HEK293 (cell line): ENCODE data around the gene GBX2.
A peak's percentile ranks its signal among the peaks of the same experiment; 100 is the strongest.

Experiments
- SP2 ChIP-seq: fragments of 450-650 bp; formaldehyde crosslinking; IDR thresholded peaks from 2 replicates; pipeline ENCODE4 v1.5.1; 2016; ENCODE audit warnings: missing biosample characterization, missing genetic modification characterization
- TCF7L2 ChIP-seq: IDR thresholded peaks from 2 replicates; pipeline ENCODE4 v1.6.1; 2011; ENCODE audit warnings: low read depth, mild to moderate bottlenecking, inconsistent platforms, low read length, moderate library complexity, borderline replicate concordance
- TRIM28 ChIP-seq: IDR thresholded peaks from 2 replicates; pipeline ENCODE4 v1.6.1; 2011; ENCODE audit warnings: low read length, control low read depth, borderline replicate concordance
- ZBTB21 ChIP-seq: fragments of 450-650 bp; formaldehyde crosslinking; IDR thresholded peaks from 2 replicates; pipeline ENCODE4 v1.5.1; 2017; ENCODE audit warnings: missing biosample characterization, missing genetic modification characterization
- ZNF114 ChIP-seq: fragments of 450-650 bp; formaldehyde crosslinking; IDR thresholded peaks from 2 replicates; pipeline ENCODE4 v1.5.0; 2017; ENCODE audit warnings: missing biosample characterization, missing genetic modification characterization
- ZNF138 ChIP-seq: fragments of 450-650 bp; formaldehyde crosslinking; IDR thresholded peaks from 2 replicates; pipeline ENCODE4 v1.5.1; 2016; ENCODE audit warnings: missing biosample characterization, missing genetic modification characterization, borderline replicate concordance
- ZNF239 ChIP-seq: fragments of 450-650 bp; formaldehyde crosslinking; IDR thresholded peaks from 2 replicates; pipeline ENCODE4 v1.5.1; 2016; ENCODE audit warnings: missing biosample characterization, missing genetic modification characterization
- ZNF274 ChIP-seq, 2 experiments: fragments of 200-500 bp in 1 of 2; fragments of 450-650 bp in 1 of 2; sonication (Bioruptor generic) in 1 of 2; formaldehyde crosslinking in 1 of 2; IDR thresholded peaks; 2 replicates each; pipeline versions ENCODE4 v1.5.1 to v1.6.1; 2014 to 2016; ENCODE audit warnings: borderline replicate concordance in 1 of 2, inconsistent platforms in 1 of 2, low read length in 1 of 2, missing biosample characterization in 1 of 2, missing genetic modification characterization in 1 of 2
- ZNF658 ChIP-seq: fragments of 450-650 bp; formaldehyde crosslinking; IDR thresholded peaks from 2 replicates; pipeline ENCODE4; 2016; ENCODE audit warnings: missing biosample characterization, missing genetic modification characterization
- TF ChIP-seq, protein P1 (sequence below): fragments of 450-650 bp; formaldehyde crosslinking; IDR thresholded peaks from 2 replicates; pipeline ENCODE4 v1.5.1; 2016; ENCODE audit warnings: missing biosample characterization, missing genetic modification characterization
- TF ChIP-seq, protein P2 (sequence below): fragments of 450-650 bp; formaldehyde crosslinking; IDR thresholded peaks from 2 replicates; pipeline ENCODE4 v1.5.1; 2016; ENCODE audit warnings: missing biosample characterization, missing genetic modification characterization, low read depth
- TF ChIP-seq, protein P3 (sequence below): fragments of 450-650 bp; formaldehyde crosslinking; IDR thresholded peaks from 2 replicates; pipeline ENCODE4 v1.5.1; 2016; ENCODE audit warnings: missing biosample characterization, missing genetic modification characterization
- TF ChIP-seq, protein P4 (sequence below): fragments of 450-650 bp; IDR thresholded peaks from 2 replicates; pipeline ENCODE4 v1.5.1; 2018; ENCODE audit warnings: missing biosample characterization, mild to moderate bottlenecking, missing genetic modification characterization

DNA sequence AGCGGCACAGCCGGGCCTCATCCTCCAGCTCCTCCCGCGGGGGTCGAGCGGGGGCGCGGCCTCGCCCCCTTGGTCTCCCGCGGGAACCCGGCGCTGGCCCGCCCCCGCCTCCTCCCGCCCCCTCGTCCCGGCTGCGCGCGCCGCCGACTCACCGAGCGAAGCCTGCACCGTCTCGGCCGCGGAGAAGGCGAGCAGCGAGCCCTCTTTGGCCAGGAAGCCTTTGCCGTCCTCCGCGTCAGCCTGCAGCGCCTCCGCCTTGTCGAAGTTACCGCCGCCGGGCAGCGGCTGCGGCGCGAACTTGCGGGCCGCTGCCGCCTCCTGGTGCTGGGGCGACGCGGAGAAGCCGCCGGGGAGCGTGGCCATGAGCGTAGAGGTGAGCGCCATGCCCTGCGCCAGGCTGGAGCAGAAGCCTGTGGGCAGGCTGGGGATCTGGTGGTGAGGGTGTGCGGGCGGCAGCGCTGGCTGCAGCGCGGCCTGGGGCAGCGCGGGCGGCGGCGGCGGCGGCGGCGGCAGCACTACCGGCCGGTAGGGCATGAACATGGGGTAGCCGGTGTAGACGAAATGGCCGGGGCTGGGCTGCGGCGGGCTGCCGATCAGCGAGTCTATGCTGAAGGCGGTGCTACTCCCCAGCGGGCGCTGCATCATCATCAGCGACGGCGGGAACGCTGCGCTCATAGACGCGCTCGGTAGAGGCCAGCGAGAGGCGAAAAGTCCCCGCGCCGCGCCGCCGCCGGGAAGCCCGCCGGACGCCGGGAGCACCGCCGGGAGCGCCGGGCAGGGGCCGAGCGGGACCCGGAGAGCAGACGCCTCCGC lies 683 bp downstream of the GBX2 start:
- TF ChIP-seq SP2 (tag by site-specific recombination): peak; percentile 15; the same call in 1 of the 2 replicates
- TF ChIP-seq TCF7L2: no peak
- TF ChIP-seq ZBTB21: no peak
- TF ChIP-seq TRIM28: no peak
- TF ChIP-seq, protein P1, sequence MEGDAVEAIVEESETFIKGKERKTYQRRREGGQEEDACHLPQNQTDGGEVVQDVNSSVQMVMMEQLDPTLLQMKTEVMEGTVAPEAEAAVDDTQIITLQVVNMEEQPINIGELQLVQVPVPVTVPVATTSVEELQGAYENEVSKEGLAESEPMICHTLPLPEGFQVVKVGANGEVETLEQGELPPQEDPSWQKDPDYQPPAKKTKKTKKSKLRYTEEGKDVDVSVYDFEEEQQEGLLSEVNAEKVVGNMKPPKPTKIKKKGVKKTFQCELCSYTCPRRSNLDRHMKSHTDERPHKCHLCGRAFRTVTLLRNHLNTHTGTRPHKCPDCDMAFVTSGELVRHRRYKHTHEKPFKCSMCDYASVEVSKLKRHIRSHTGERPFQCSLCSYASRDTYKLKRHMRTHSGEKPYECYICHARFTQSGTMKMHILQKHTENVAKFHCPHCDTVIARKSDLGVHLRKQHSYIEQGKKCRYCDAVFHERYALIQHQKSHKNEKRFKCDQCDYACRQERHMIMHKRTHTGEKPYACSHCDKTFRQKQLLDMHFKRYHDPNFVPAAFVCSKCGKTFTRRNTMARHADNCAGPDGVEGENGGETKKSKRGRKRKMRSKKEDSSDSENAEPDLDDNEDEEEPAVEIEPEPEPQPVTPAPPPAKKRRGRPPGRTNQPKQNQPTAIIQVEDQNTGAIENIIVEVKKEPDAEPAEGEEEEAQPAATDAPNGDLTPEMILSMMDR (tag by site-specific recombination): peak; percentile 87
- TF ChIP-seq ZNF239 (tag by site-specific recombination): no peak
- TF ChIP-seq, protein P2, sequence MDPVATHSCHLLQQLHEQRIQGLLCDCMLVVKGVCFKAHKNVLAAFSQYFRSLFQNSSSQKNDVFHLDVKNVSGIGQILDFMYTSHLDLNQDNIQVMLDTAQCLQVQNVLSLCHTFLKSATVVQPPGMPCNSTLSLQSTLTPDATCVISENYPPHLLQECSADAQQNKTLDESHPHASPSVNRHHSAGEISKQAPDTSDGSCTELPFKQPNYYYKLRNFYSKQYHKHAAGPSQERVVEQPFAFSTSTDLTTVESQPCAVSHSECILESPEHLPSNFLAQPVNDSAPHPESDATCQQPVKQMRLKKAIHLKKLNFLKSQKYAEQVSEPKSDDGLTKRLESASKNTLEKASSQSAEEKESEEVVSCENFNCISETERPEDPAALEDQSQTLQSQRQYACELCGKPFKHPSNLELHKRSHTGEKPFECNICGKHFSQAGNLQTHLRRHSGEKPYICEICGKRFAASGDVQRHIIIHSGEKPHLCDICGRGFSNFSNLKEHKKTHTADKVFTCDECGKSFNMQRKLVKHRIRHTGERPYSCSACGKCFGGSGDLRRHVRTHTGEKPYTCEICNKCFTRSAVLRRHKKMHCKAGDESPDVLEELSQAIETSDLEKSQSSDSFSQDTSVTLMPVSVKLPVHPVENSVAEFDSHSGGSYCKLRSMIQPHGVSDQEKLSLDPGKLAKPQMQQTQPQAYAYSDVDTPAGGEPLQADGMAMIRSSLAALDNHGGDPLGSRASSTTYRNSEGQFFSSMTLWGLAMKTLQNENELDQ (tag by site-specific recombination): no peak
- TF ChIP-seq, protein P3, sequence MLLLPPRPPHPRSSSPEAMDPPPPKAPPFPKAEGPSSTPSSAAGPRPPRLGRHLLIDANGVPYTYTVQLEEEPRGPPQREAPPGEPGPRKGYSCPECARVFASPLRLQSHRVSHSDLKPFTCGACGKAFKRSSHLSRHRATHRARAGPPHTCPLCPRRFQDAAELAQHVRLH (tag by site-specific recombination): no peak
- no peak for TF ChIP-seq ZNF274 (IDR thresholded peaks at IDR 0.05; ENCODE audit: low read length)
- no peak for TF ChIP-seq ZNF274 (tag by site-specific recombination; IDR thresholded peaks at IDR 0.05; ENCODE audit: borderline replicate concordance)
- TF ChIP-seq ZNF138: no peak
- TF ChIP-seq ZNF114 (tag by site-specific recombination): no peak
- TF ChIP-seq, protein P4, sequence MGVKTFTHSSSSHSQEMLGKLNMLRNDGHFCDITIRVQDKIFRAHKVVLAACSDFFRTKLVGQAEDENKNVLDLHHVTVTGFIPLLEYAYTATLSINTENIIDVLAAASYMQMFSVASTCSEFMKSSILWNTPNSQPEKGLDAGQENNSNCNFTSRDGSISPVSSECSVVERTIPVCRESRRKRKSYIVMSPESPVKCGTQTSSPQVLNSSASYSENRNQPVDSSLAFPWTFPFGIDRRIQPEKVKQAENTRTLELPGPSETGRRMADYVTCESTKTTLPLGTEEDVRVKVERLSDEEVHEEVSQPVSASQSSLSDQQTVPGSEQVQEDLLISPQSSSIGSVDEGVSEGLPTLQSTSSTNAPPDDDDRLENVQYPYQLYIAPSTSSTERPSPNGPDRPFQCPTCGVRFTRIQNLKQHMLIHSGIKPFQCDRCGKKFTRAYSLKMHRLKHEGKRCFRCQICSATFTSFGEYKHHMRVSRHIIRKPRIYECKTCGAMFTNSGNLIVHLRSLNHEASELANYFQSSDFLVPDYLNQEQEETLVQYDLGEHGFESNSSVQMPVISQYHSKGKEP (tag by site-specific recombination): no peak
- TF ChIP-seq ZNF658 (tag by site-specific recombination): no peak
